Fibroblast of the aortic adventitia (primary cell): Measurements from ENCODE around the gene RUFY4. TPM values are rescaled to one million over a fixed set of nuclear protein-coding genes. Genes with fewer than 3 reads are reported as not detected.
"Not testable (repeated sequence)": the region's sequence is repeated elsewhere in the genome, so short reads cannot be mapped to it uniquely, and the experiment has no call there.

Experiments used
- DNase-seq: peaks from one replicate; pipeline ENCODE4 v3.0.0-alpha.2; 2010; ENCODE audit warnings: low read depth
- H3K4me3 ChIP-seq: 2 replicates; pipeline ENCODE4 v1.5.1; 2011; ENCODE audit warnings: low read depth, mild to moderate bottlenecking, control low read depth, low read length, moderate library complexity
- CTCF ChIP-seq: IDR thresholded peaks from 2 replicates; pipeline ENCODE4 v1.5.1; 2011; ENCODE audit warnings: mild to moderate bottlenecking, low read length, control low read depth, inconsistent platforms; ENCODE audit not compliant: insufficient read depth
- total RNA-seq: library from RNA; depleted of rRNA; stranded (reverse); fragments of >200 nt; gene quantifications from 2 replicates; pipeline ENCODE4 v1.2.3, GENCODE V29; 2012; ENCODE audit warnings: low replicate concordance

Gene RUFY4
- total RNA-seq, 1 donor: not detected

GRCh38 chr2:218083352-218083676 lies 14.3 kb downstream of the RUFY4 start:
- DNase-seq: no peak
- no peak overlapping the region for H3K4me3 ChIP-seq
- no peak for TF ChIP-seq CTCF

GRCh38 chr2:218086478-218086877 lies 17.4 kb downstream of the RUFY4 start:
- H3K4me3 ChIP-seq: no peak overlapping the region
- no peak for DNase-seq
- no peak for TF ChIP-seq CTCF

GRCh38 chr2:218089259-218089658 lies 20.2 kb downstream of the RUFY4 start:
- H3K4me3 ChIP-seq: no peak overlapping the region
- no peak for TF ChIP-seq CTCF

GRCh38 chr2:218091746-218092145 lies 22.7 kb downstream of the RUFY4 start:
- no peak overlapping the region for H3K4me3 ChIP-seq
- no peak for DNase-seq
- TF ChIP-seq CTCF: no peak

More at GRCh38 chr2:218089259-218089658, 20.2 kb downstream of the RUFY4 start:
- no peak for DNase-seq

GRCh38 chr2:218093879-218094278 lies 24.8 kb downstream of the RUFY4 start:
- DNase-seq: no peak
- no peak overlapping the region for H3K4me3 ChIP-seq
- TF ChIP-seq CTCF: no peak

GRCh38 chr2:218095853-218096252 lies 26.8 kb downstream of the RUFY4 start:
- no peak for DNase-seq
- H3K4me3 ChIP-seq: no peak overlapping the region
- no peak for TF ChIP-seq CTCF

- no peak for DNase-seq
- no peak for TF ChIP-seq CTCF
- H3K4me3 ChIP-seq: no peak overlapping the region
Measured at GRCh38 chr2:218097975-218098374, 28.9 kb downstream of the RUFY4 start.

GRCh38 chr2:218108834-218109233 lies 39.8 kb downstream of the RUFY4 start:
- H3K4me3 ChIP-seq, DNase-seq: not testable (repeated sequence)

GRCh38 chr2:218121789-218122188 lies 52.7 kb downstream of the RUFY4 start:
- H3K4me3 ChIP-seq, DNase-seq: not testable (repeated sequence)

GRCh38 chr2:218122286-218122685 lies 53.2 kb downstream of the RUFY4 start:
- not testable (repeated sequence) for H3K4me3 ChIP-seq, DNase-seq
